ENCODE results near the gene INPP4B.

INPP4B gene

GRCh38 chr4:142281999-142282398, 564.1 kb downstream of the INPP4B start:
- no peak for FAIRE-seq

DNA sequence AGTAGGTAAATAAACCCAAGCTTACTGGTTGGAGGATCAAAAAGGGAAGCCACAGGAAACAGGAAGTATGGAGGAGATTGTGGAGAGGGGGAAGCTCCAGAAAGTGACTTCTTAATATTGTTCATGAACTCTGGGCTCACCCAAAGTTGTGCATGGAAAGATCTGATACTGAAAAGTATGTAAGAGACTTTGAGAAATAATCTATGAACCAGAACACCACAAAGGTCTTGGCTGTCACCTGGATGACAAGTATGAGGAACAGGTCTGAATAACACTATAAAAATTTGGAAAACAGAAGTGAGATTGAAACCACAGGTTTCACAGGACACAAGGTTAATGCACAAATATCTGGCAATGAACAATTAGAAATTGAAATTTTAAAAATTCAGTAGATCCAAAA, 567.4 kb downstream of the INPP4B start:
- no peak for FAIRE-seq

- FAIRE-seq: no peak
Observed at GRCh38 chr4:142278171-142278570, 567.9 kb downstream of the INPP4B start.

DNA sequence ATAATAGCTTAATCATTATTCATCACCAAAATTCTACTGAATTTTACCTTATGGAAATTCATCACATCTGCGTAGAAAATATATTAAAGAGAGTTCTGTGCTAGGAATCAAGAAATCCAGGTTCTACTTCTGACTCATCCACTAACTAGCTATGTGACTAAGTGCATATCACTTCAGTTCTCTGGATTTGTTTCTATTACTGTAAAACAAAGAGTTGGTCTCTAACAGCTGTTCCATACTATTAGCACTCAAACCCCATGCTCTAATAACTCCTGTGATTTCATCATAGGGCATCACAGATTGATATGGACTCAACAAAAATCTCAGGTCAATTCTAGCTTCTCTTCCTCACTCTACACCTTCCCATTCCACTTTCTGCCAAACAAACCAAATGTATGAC, 572.0 kb downstream of the INPP4B start:
- no peak for FAIRE-seq

GRCh38 chr4:142272452-142272851, 573.6 kb downstream of the INPP4B start:
- FAIRE-seq: no peak

GRCh38 chr4:142271832-142272231, 574.3 kb downstream of the INPP4B start:
- FAIRE-seq: no peak

DNA sequence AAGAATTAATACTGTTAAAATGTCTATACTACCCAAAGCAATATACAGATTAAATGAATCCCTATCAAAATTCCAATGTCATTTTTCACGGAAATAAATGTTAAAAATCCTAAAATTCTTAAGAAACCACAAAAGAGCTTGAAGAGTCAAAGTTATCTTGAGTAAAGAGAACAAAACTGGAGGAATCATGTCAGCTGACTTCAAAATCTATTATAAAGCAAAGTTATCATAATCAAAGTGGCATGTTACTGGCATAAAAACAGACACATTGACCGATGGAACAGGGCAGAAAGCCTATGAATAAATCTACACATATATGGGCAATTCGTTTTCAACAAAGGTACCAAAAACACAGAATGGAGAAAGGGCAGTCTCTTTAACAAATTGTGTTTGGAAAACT, 579.0 kb downstream of the INPP4B start:
- FAIRE-seq: no peak

DNA sequence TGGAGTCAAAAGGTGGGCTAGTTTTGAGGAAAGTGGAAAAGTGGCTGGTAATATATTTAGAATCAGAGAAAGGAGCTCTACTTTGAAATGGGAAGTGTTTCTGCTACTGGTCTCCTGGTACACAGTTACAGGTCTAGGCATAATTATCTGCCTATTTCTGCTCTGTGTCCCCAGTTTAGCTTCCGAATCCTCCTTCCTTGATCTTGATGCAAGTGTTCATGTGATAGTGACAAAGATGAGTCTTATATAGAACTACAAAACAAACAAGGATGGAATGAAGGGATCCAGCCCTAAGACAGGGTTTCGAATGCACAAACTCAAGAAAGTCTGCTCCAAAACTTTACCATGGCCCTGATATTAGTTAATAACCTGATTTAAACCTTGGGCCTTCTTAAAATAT, 580.2 kb downstream of the INPP4B start:
- FAIRE-seq: no peak

DNA sequence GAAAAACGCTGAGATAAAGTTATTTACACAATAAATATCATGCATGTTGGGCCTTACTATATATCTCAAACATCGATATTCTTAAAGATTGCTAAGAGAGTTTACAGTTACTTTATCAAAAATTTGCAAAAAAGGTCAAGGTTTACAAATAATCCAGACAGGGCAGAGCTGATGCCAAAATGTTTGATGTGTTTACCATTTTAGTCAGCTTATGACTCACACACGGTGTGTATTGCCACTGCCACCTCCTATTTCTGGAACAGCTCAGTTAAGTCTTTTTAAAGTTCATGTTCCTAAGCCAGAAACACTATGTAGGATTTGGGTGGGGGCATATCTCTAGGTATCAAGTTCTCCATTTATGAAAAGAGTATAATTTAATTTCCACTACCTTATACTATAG, 580.6 kb downstream of the INPP4B start:
- FAIRE-seq: no peak

DNA sequence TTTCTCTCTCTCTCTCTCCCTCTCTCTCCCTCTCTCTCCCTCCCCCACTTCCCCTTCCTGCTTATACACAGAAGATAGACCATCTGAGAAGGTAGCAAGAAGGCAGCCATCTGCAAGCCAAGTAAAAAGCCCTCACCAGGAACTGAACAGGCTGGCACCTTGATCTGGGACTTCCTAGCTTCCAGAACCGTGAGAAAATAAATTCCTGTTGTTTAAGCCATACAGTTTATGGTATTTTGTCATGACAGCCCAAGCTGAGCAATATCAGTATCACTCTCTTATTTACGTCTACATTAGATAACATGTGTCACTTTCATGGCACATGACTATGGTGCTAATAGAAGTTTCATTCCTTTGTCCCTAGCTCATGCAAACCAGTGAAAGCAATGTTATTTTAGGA, 581.1 kb downstream of the INPP4B start:
- FAIRE-seq: no peak

DNA sequence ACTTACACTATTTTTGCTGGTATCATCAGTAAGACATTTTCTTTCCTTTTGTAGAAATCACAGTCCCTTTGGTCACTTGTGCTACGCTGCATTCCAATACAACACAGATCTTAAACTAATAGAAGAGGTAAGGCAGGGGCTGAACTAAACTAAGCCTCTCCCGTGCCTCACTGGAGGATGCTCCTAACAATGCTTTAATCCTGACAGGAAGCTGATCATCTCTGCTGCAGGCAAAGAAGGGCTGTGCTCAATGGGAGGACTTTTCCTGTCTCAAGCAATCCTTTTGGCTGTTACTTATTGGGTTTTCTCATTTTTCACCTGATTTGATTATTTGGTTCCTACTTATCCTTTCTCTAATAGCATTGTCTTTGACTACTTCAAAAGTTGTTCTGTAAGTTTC, 583.1 kb downstream of the INPP4B start:
- FAIRE-seq: no peak

- FAIRE-seq: no peak
Observed at GRCh38 chr4:142248946-142249345, 597.2 kb downstream of the INPP4B start.

- FAIRE-seq: no peak
Observed at GRCh38 chr4:142243255-142243654, 602.8 kb downstream of the INPP4B start.

- no peak for FAIRE-seq
Observed at GRCh38 chr4:142242156-142242555, 603.9 kb downstream of the INPP4B start.

- no peak for FAIRE-seq
Observed at GRCh38 chr4:142238589-142238988, 607.5 kb downstream of the INPP4B start.

- no peak for FAIRE-seq
Observed at GRCh38 chr4:142236268-142236667, 609.8 kb downstream of the INPP4B start.

- no peak for FAIRE-seq
Observed at GRCh38 chr4:142231787-142232186, 614.3 kb downstream of the INPP4B start.

GRCh38 chr4:142230991-142231390, 615.1 kb downstream of the INPP4B start:
- FAIRE-seq: no peak

GRCh38 chr4:142226014-142226413, 620.1 kb downstream of the INPP4B start:
- FAIRE-seq: no peak

DNA sequence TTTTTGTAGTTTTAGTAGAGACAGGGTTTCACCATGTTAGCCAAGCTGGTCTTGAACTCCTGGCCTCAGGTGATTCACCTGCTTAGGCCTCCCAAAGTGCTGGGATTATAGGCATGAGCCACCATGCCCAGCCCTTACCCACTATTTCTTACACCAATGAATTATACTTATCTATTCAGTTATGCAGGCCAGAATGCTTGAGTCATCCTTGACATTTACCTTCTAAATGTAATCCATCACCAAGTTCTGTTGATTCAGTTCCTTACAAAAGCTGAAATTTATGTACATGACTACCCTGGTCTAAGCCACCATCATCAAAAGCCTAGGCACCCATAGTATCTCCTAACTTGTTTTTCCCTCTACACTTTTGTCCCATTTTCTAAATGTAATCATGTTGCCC, 624.0 kb downstream of the INPP4B start:
- no peak for FAIRE-seq

GRCh38 chr4:142218726-142219125, 627.4 kb downstream of the INPP4B start:
- no peak for FAIRE-seq

DNA sequence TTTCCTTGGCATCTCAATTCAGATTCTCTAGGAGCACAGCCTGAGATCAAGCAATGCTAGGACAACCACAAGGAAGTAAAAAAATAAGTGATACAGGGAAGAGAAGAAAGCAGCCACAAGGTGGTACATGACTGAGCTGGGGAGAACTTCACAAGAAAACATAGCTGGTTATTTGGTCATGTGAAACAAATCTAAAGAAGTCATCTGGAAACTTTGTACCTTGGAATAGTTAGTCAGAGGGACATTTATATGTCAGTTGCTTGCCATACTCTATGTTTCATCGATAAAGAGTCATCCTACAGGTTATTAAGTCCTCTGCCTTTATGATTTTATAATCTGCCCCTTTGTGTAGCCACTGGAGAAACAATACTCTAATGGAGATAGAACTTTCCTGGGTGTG, 634.7 kb downstream of the INPP4B start:
- no peak for FAIRE-seq

DNA sequence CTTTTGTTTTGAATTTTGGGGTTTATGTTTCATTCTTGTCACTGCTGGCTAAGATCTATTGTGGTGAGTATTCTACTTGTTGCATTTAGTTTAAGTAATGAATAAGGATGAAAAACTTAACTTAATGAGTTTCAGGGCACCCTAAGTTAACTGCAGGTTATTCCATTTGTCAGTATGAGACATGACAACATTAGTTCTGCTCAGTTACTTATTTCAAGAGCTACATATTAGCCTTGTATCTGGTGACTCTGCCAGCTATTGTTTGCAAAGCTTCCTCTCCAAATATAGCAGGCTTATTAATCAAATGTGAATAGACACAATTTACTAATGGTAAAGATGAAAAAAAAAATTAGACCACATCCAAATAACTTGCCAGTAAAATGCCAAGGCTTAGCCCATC, 642.6 kb downstream of the INPP4B start:
- FAIRE-seq: no peak

- no peak for FAIRE-seq
Observed at GRCh38 chr4:142202404-142203332, 643.4 kb downstream of the INPP4B start.

DNA sequence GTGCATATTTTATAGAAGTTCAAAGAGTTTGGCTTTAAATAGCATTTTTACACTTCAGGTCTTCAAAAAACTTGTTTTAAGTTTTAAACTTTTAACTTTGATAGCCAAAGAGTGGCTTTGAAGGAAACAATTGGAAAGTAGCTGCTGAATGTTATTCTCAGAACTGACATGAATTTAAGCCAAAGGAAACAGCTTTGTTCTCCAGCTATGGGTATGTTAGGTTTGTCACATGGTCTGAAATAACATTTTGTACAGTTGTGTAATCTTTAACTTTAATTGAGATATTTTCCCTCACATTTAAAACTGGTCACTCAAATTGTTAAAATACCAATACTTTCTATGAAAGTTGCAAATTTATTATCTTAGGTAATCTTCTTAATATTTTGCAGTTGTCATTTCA, 645.1 kb downstream of the INPP4B start:
- FAIRE-seq: no peak

Measured in TTC549 (cell line).